Neural cell (in vitro differentiated cells): ENCODE results near the gene ABHD5.

ENCODE experiments used
- EP300 ChIP-seq: fragments of 450-650 bp; conservative IDR thresholded peaks from 2 replicates; pipeline ENCODE4 v1.6.1; 2014; ENCODE audit warnings: antibody characterized with exemption, mild to moderate bottlenecking, moderate library complexity; ENCODE audit not compliant: poor library complexity, severe bottlenecking
- EZH2 ChIP-seq: fragments of 200-600, 300-800 bp; shearing (Covaris generic), sonication (generic); IDR thresholded peaks from 2 replicates; pipeline ENCODE4 v1.6.1; 2014; ENCODE audit warnings: antibody characterized with exemption, low read length, borderline replicate concordance, mild to moderate bottlenecking; ENCODE audit not compliant: insufficient read depth, poor library complexity, severe bottlenecking
- MXI1 ChIP-seq: fragments of 450-650 bp; conservative IDR thresholded peaks from 2 replicates; pipeline ENCODE4 v1.6.1; 2014; ENCODE audit warnings: antibody characterized with exemption, mild to moderate bottlenecking; ENCODE audit not compliant: poor library complexity, severe bottlenecking
- POLR2AphosphoS5 ChIP-seq: IDR thresholded peaks from 2 replicates; pipeline ENCODE4 v1.6.1; 2012
- RAD21 ChIP-seq: fragments of 450-650 bp; conservative IDR thresholded peaks from 2 replicates; pipeline ENCODE4 v1.6.1; 2014; ENCODE audit warnings: antibody characterized with exemption, mild to moderate bottlenecking, moderate library complexity
- SMC3 ChIP-seq: fragments of 450-650 bp; conservative IDR thresholded peaks from 2 replicates; pipeline ENCODE4 v1.6.1; 2014; ENCODE audit warnings: antibody characterized with exemption, mild to moderate bottlenecking, moderate library complexity; ENCODE audit not compliant: poor library complexity
- TAF1 ChIP-seq: IDR thresholded peaks from 2 replicates; pipeline ENCODE4 v1.6.1; 2012; ENCODE audit warnings: low read depth
- TF ChIP-seq, protein P1 (sequence below): fragments of 450-650 bp; IDR thresholded peaks from 2 replicates; pipeline ENCODE4 v1.5.1; 2014; ENCODE audit warnings: antibody characterized with exemption, mild to moderate bottlenecking, moderate library complexity; ENCODE audit not compliant: poor library complexity, severe bottlenecking
- TF ChIP-seq, protein P2 (sequence below): IDR thresholded peaks from 2 replicates; pipeline ENCODE4 v1.6.1; 2012; ENCODE audit warnings: borderline replicate concordance

DNA sequence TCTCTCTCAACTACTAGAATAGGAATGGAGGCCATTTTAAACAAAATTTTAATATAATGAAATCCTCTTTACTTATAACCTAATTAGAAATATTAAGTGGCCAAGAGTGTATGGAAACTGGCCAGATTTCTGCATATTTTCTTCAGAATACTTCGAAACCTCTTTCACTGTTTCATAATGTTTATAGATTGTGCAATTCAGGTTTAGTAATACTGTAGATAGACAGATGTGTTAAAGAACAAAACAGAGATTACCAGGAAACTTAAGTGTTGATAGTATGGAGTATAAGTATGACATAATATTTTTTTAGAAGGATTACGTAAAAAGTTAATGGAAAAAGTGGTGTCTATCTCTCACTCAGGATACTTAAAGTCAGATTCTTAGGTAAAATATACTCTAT is 4.7 kb downstream of the ABHD5 start:
- TF ChIP-seq EZH2 = no peak
- TF ChIP-seq, protein P1, sequence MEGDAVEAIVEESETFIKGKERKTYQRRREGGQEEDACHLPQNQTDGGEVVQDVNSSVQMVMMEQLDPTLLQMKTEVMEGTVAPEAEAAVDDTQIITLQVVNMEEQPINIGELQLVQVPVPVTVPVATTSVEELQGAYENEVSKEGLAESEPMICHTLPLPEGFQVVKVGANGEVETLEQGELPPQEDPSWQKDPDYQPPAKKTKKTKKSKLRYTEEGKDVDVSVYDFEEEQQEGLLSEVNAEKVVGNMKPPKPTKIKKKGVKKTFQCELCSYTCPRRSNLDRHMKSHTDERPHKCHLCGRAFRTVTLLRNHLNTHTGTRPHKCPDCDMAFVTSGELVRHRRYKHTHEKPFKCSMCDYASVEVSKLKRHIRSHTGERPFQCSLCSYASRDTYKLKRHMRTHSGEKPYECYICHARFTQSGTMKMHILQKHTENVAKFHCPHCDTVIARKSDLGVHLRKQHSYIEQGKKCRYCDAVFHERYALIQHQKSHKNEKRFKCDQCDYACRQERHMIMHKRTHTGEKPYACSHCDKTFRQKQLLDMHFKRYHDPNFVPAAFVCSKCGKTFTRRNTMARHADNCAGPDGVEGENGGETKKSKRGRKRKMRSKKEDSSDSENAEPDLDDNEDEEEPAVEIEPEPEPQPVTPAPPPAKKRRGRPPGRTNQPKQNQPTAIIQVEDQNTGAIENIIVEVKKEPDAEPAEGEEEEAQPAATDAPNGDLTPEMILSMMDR = no peak
- no peak for TF ChIP-seq RAD21
- TF ChIP-seq POLR2AphosphoS5 = no peak
- TF ChIP-seq SMC3 = no peak
- TF ChIP-seq EP300 = no peak
- no peak for TF ChIP-seq TAF1
- TF ChIP-seq, protein P2, sequence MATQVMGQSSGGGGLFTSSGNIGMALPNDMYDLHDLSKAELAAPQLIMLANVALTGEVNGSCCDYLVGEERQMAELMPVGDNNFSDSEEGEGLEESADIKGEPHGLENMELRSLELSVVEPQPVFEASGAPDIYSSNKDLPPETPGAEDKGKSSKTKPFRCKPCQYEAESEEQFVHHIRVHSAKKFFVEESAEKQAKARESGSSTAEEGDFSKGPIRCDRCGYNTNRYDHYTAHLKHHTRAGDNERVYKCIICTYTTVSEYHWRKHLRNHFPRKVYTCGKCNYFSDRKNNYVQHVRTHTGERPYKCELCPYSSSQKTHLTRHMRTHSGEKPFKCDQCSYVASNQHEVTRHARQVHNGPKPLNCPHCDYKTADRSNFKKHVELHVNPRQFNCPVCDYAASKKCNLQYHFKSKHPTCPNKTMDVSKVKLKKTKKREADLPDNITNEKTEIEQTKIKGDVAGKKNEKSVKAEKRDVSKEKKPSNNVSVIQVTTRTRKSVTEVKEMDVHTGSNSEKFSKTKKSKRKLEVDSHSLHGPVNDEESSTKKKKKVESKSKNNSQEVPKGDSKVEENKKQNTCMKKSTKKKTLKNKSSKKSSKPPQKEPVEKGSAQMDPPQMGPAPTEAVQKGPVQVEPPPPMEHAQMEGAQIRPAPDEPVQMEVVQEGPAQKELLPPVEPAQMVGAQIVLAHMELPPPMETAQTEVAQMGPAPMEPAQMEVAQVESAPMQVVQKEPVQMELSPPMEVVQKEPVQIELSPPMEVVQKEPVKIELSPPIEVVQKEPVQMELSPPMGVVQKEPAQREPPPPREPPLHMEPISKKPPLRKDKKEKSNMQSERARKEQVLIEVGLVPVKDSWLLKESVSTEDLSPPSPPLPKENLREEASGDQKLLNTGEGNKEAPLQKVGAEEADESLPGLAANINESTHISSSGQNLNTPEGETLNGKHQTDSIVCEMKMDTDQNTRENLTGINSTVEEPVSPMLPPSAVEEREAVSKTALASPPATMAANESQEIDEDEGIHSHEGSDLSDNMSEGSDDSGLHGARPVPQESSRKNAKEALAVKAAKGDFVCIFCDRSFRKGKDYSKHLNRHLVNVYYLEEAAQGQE = no peak
- TF ChIP-seq MXI1 = no peak
